HCT116 (cell line): ENCODE data around the gene FSIP1.

ENCODE experiments used
- CTCF ChIP-seq, 3 experiments: fragments of 200-600 bp in 1 of 3; sonication (generic) in 1 of 3; IDR thresholded peaks in 2 of 3; conservative IDR thresholded peaks in 1 of 3; 2 replicates each; pipeline ENCODE4 v1.5.1; 2012 to 2017; ENCODE audit warnings: low read depth in 2 of 3, low read length in 2 of 3, antibody characterized with exemption in 1 of 3, borderline replicate concordance in 1 of 3, control low read depth in 1 of 3, mild to moderate bottlenecking in 1 of 3, mixed read lengths in 1 of 3, mixed run types in 1 of 3, moderate library complexity in 1 of 3; ENCODE audit not compliant: insufficient read depth in 1 of 3
- EGR1 ChIP-seq: IDR thresholded peaks from 2 replicates; pipeline ENCODE4 v1.6.1; 2012; ENCODE audit warnings: low read depth
- EZH2 ChIP-seq: fragments of 200-600 bp; sonication (generic); IDR thresholded peaks from 2 replicates; pipeline ENCODE4 v1.6.1; 2017; ENCODE audit warnings: antibody characterized with exemption, mixed run types
- FOSL1 ChIP-seq: IDR thresholded peaks from 2 replicates; pipeline ENCODE4 v1.6.1; 2012; ENCODE audit warnings: low read depth
- POLR2A ChIP-seq: IDR thresholded peaks from 2 replicates; pipeline ENCODE4 v1.7.0; 2011; ENCODE audit warnings: borderline replicate concordance; ENCODE audit not compliant: insufficient read depth, insufficient read length; ENCODE audit errors: extremely low read depth
- POLR2AphosphoS5 ChIP-seq: IDR thresholded peaks from 2 replicates; pipeline ENCODE4 v1.6.1; 2011; ENCODE audit warnings: mild to moderate bottlenecking, low read depth, low read length, moderate library complexity
- SP1 ChIP-seq: IDR thresholded peaks from 2 replicates; pipeline ENCODE4 v1.6.1; 2012; ENCODE audit warnings: low read depth
- SRF ChIP-seq: IDR thresholded peaks from 2 replicates; pipeline ENCODE4 v1.6.1; 2012; ENCODE audit warnings: low read depth
- YY1 ChIP-seq: IDR thresholded peaks from 2 replicates; pipeline ENCODE4 v1.6.1; 2011; ENCODE audit warnings: low read length, low read depth, moderate library complexity, mild to moderate bottlenecking; ENCODE audit not compliant: insufficient replicate concordance; ENCODE audit errors: extremely low read depth
- ZFX ChIP-seq: fragments of 450-650 bp; IDR thresholded peaks from 2 replicates; pipeline ENCODE4 v1.6.1; 2017
- TF ChIP-seq, protein P1 (sequence below): IDR thresholded peaks from 2 replicates; pipeline ENCODE4 v1.6.1; 2012; ENCODE audit warnings: low read depth
- TF ChIP-seq, protein P2 (sequence below): IDR thresholded peaks from 2 replicates; pipeline ENCODE4 v1.6.1; 2012

GRCh38 chr15:39747326-39747725 lies 35.3 kb downstream of the FSIP1 start:
- TF ChIP-seq CTCF (IDR thresholded peaks at IDR 0.05 in 2 of 3, conservative IDR thresholded peaks at IDR 0.05 in 1 of 3; ENCODE audit: borderline replicate concordance in 1 of 3, insufficient read depth in 1 of 3, low read depth in 2 of 3, low read length in 2 of 3) (no peak), POLR2A (no peak), POLR2AphosphoS5 (no peak), EGR1 (no peak), EZH2 (no peak), YY1 (no peak), SP1 (no peak), FOSL1 (no peak), ZFX (no peak), SRF (no peak)
- TF ChIP-seq, protein P1, sequence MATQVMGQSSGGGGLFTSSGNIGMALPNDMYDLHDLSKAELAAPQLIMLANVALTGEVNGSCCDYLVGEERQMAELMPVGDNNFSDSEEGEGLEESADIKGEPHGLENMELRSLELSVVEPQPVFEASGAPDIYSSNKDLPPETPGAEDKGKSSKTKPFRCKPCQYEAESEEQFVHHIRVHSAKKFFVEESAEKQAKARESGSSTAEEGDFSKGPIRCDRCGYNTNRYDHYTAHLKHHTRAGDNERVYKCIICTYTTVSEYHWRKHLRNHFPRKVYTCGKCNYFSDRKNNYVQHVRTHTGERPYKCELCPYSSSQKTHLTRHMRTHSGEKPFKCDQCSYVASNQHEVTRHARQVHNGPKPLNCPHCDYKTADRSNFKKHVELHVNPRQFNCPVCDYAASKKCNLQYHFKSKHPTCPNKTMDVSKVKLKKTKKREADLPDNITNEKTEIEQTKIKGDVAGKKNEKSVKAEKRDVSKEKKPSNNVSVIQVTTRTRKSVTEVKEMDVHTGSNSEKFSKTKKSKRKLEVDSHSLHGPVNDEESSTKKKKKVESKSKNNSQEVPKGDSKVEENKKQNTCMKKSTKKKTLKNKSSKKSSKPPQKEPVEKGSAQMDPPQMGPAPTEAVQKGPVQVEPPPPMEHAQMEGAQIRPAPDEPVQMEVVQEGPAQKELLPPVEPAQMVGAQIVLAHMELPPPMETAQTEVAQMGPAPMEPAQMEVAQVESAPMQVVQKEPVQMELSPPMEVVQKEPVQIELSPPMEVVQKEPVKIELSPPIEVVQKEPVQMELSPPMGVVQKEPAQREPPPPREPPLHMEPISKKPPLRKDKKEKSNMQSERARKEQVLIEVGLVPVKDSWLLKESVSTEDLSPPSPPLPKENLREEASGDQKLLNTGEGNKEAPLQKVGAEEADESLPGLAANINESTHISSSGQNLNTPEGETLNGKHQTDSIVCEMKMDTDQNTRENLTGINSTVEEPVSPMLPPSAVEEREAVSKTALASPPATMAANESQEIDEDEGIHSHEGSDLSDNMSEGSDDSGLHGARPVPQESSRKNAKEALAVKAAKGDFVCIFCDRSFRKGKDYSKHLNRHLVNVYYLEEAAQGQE = no peak
- TF ChIP-seq, protein P2, sequence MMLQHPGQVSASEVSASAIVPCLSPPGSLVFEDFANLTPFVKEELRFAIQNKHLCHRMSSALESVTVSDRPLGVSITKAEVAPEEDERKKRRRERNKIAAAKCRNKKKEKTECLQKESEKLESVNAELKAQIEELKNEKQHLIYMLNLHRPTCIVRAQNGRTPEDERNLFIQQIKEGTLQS = no peak
